Measurements from ENCODE around the gene FGF23.

DNA sequence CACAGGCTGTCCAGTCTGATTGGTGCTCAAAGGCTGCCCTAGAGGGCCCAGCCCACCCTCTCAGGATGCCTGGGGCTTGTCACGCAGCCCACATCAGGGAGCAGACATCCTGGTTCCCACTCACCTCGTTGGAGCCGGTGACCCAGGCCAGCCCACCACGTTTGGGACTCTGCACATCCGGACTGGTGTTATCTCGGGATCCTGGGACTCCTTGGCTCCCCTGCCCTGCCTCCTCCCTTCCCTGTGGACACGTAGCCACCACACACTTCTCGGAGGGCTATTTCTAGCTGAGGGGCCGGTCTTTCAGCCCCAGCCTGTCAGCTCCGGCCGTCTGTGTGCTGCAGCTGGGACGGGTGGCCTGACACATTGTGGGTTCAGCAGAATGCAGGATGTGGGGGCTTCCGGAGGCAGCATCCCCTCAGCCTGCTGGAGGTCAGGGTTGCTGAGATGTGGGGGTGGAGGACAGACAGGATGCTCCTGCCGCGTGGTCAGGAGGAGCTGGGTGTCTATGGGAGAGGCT lies 12.8 kb upstream of the FGF23 start:
- TF ChIP-seq, protein P1, sequence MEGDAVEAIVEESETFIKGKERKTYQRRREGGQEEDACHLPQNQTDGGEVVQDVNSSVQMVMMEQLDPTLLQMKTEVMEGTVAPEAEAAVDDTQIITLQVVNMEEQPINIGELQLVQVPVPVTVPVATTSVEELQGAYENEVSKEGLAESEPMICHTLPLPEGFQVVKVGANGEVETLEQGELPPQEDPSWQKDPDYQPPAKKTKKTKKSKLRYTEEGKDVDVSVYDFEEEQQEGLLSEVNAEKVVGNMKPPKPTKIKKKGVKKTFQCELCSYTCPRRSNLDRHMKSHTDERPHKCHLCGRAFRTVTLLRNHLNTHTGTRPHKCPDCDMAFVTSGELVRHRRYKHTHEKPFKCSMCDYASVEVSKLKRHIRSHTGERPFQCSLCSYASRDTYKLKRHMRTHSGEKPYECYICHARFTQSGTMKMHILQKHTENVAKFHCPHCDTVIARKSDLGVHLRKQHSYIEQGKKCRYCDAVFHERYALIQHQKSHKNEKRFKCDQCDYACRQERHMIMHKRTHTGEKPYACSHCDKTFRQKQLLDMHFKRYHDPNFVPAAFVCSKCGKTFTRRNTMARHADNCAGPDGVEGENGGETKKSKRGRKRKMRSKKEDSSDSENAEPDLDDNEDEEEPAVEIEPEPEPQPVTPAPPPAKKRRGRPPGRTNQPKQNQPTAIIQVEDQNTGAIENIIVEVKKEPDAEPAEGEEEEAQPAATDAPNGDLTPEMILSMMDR (conservative IDR thresholded peaks at IDR 0.05; ENCODE audit: low read depth, low read length), result no peak
- no peak for TF ChIP-seq EZH2 (IDR thresholded peaks at IDR 0.05; ENCODE audit: borderline replicate concordance, low read depth, low read length, poor library complexity, severe bottlenecking)

Data from A673 (cell line).